Measurements from ENCODE around the gene SNUPN.

DNA sequence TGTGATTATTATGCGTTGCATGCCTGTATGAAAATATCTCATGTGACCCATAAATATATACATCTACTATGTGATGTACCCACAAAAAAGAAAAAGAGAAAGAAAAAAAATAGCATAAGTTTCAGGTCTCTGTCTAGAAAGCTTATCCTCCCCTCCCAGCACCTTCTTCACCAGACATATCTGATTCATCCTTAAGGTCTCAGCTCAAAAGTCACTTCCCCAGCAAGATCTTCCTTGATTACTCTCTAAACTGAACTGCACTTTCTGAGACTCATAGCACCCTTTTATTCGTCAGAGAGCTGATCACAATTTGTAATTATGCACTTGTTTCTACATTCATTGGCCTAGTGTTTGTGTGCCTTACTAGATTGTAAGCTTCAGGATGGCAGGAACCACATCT lies 35.3 kb downstream of the SNUPN start:
- TF ChIP-seq, protein P1, sequence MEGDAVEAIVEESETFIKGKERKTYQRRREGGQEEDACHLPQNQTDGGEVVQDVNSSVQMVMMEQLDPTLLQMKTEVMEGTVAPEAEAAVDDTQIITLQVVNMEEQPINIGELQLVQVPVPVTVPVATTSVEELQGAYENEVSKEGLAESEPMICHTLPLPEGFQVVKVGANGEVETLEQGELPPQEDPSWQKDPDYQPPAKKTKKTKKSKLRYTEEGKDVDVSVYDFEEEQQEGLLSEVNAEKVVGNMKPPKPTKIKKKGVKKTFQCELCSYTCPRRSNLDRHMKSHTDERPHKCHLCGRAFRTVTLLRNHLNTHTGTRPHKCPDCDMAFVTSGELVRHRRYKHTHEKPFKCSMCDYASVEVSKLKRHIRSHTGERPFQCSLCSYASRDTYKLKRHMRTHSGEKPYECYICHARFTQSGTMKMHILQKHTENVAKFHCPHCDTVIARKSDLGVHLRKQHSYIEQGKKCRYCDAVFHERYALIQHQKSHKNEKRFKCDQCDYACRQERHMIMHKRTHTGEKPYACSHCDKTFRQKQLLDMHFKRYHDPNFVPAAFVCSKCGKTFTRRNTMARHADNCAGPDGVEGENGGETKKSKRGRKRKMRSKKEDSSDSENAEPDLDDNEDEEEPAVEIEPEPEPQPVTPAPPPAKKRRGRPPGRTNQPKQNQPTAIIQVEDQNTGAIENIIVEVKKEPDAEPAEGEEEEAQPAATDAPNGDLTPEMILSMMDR (IDR thresholded peaks at IDR 0.05 in 8 of 11, conservative IDR thresholded peaks at IDR 0.05 in 3 of 11) = no peak
- no peak for TF ChIP-seq POLR2AphosphoS5 (IDR thresholded peaks at IDR 0.05)
